Measurements from ENCODE around the gene HEATR1. TPM values are rescaled to one million over a fixed set of nuclear protein-coding genes. Genes with fewer than 3 reads are reported as not detected.
A peak's percentile ranks its signal among the peaks of the same experiment; 100 is the strongest.

Gene HEATR1
- total RNA-seq, 5 donors from 2014 or later (not counting 1 experiment from before 2014, with no cell fraction given): 42.3 to 49.8 (median 46.9) TPM

DNA sequence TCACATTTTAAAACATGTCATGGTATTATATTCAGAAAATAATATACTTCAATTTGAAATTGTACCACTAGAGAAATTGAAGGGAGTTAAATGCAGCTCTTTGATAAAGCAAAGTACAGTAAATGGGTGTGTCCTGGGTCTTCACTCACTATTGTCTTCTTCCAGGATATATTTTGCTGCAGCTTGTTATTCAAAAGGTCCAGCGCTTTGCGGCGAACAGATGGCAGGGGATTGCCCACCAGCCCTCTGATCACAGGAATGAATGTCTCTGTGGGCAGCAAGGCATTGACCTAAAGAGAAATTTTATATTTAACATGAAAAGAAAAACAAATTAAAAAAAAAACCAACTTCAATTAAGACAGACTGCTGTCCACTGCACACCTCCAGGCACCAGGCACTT, 45.5 kb downstream of the HEATR1 start:
- ATAC-seq (replicated peaks in 1 of 4) (no peak), DNase-seq (no peak)
- no peaks in the 10 kb centered on the region for H3K9me3 ChIP-seq
- Mint-ChIP-seq H3K36me3 (peaks cover 51% of the 10 kb centered on the region), H3K4me3 (no peak overlapping the region), H3K9me3 (no peaks in the 10 kb centered on the region), H3K4me1 (no peaks in the 10 kb centered on the region), H3K27ac (no peak overlapping the region), H3K27me3 (no peaks in the 10 kb centered on the region)
- no peak overlapping the region for H3K4me3 ChIP-seq (ENCODE audit: control insufficient read depth in 1 of 2, extremely low read depth in 1 of 2, low read length in 1 of 2)
- H3K4me1 ChIP-seq (ENCODE audit: control insufficient read depth in 1 of 2, extremely low read depth in 1 of 2, insufficient read depth in 2 of 2, low read length in 2 of 2): no peaks in the 10 kb centered on the region
- H3K27me3 ChIP-seq (replicated peaks in 1 of 2; ENCODE audit: control insufficient read depth in 2 of 2, extremely low read depth in 1 of 2, insufficient read depth in 2 of 2, low read length in 1 of 2): no peaks in the 10 kb centered on the region
- ChIA-PET CTCF (no interaction called here), POLR2A (interaction anchor here (0.6 kb wide), 3 partner anchors 9 to 68 kb away, joined by 3 to 5 read pairs (median 4); no protein-coding TSS in a partner anchor)
- peaks cover 16 to 85% of the 10 kb centered on the region in 2 donors for H3K36me3 ChIP-seq (ENCODE audit: control insufficient read depth in 2 of 2, extremely low read depth in 1 of 2, insufficient read depth in 1 of 2, low read length in 1 of 2)
- H3K27ac ChIP-seq (ENCODE audit: low read length): no peak overlapping the region
- no CpG with 5 or more reads among the region's 3 CpGs for WGBS (ENCODE audit: insufficient coverage)

DNA sequence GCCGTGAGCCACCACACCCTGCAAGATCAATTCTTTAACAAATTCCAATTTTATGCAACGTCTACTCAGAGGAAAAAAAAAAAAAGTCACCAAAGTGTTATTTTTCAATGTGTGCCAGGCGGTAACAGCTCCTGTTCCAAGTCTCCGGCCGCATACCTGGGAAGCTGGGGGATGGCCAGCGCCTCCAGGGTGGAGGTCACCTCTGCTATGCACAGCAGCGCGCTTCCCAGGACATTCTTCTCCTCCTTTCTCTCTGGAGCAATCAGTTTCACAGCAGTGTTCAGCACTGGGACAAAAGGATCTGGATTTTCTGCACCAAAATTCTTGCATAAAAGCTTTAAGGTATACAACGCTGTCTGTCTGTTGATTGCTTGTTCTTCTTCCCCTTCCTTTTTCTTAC, 46.2 kb downstream of the HEATR1 start:
- ChIA-PET CTCF (no interaction called here), POLR2A (interaction anchor here in 1 of 2 donors (0.6 to 0.7 kb wide), 3 partner anchors 9 to 1434 kb away, joined by 3 to 8 read pairs (median 5); no protein-coding TSS in a partner anchor)
- no peaks in the 10 kb centered on the region for H3K4me1 Mint-ChIP-seq
- Histone ChIP-seq H3K4me3 (ENCODE audit: control insufficient read depth in 1 of 2, extremely low read depth in 1 of 2, low read length in 1 of 2) (no peak overlapping the region), H3K4me1 (ENCODE audit: control insufficient read depth in 1 of 2, extremely low read depth in 1 of 2, insufficient read depth in 2 of 2, low read length in 2 of 2) (no peaks in the 10 kb centered on the region), H3K36me3 (ENCODE audit: control insufficient read depth in 2 of 2, extremely low read depth in 1 of 2, insufficient read depth in 1 of 2, low read length in 1 of 2) (peaks cover 16 to 85% of the 10 kb centered on the region in 2 donors), H3K27me3 (replicated peaks in 1 of 2; ENCODE audit: control insufficient read depth in 2 of 2, extremely low read depth in 1 of 2, insufficient read depth in 2 of 2, low read length in 1 of 2) (no peaks in the 10 kb centered on the region), H3K27ac (ENCODE audit: low read length) (no peak overlapping the region), H3K9me3 (no peaks in the 10 kb centered on the region)
- WGBS (ENCODE audit: insufficient coverage): 100% methylated on average over 8 of the region's 9 CpGs
- no peak overlapping the region for H3K27ac Mint-ChIP-seq
- ATAC-seq (replicated peaks in 1 of 4) (no peak), DNase-seq (no peak)
- no peaks in the 10 kb centered on the region for H3K27me3 Mint-ChIP-seq
- no peaks in the 10 kb centered on the region for H3K9me3 Mint-ChIP-seq
- peaks cover 56% of the 10 kb centered on the region for H3K36me3 Mint-ChIP-seq
- no peak overlapping the region for H3K4me3 Mint-ChIP-seq

DNA sequence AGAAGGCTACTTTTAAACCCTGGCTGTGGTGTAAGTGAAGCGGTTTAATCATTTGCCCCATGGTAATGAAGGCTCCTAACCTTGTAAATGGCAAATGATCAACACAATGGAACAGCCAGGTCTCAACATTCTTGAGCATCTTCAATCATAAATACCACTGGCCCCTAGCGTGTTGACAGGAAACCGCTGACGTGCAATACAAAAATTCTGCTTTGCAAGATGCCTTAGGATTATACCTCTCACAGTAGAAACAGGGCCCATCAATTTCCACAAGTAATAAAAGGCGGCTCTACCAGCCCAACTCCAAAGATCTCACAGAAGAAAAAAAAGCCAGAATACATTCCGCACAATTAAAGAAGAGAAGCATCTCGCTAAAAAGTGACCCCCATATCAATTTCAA, 47.7 kb downstream of the HEATR1 start:
- Histone ChIP-seq H3K4me1 (ENCODE audit: control insufficient read depth in 1 of 2, extremely low read depth in 1 of 2, insufficient read depth in 2 of 2, low read length in 2 of 2) (no peaks in the 10 kb centered on the region), H3K4me3 (ENCODE audit: control insufficient read depth in 1 of 2, extremely low read depth in 1 of 2, low read length in 1 of 2) (no peak overlapping the region), H3K27me3 (replicated peaks in 1 of 2; ENCODE audit: control insufficient read depth in 2 of 2, extremely low read depth in 1 of 2, insufficient read depth in 2 of 2, low read length in 1 of 2) (no peaks in the 10 kb centered on the region), H3K36me3 (ENCODE audit: control insufficient read depth in 2 of 2, extremely low read depth in 1 of 2, insufficient read depth in 1 of 2, low read length in 1 of 2) (peaks cover 18 to 86% of the 10 kb centered on the region in 2 donors), H3K9me3 (no peaks in the 10 kb centered on the region), H3K27ac (ENCODE audit: low read length) (no peak overlapping the region)
- Mint-ChIP-seq H3K4me1 (no peaks in the 10 kb centered on the region), H3K27me3 (no peaks in the 10 kb centered on the region), H3K4me3 (no peak overlapping the region), H3K9me3 (no peaks in the 10 kb centered on the region), H3K27ac (no peak overlapping the region), H3K36me3 (peaks cover 56% of the 10 kb centered on the region)
- DNase-seq (no peak), ATAC-seq (replicated peaks in 1 of 4) (no peak)
- 100% methylated on average over 3 of the region's 7 CpGs for WGBS (ENCODE audit: insufficient coverage)
- POLR2A ChIA-PET: no interaction called here
- CTCF ChIA-PET: no interaction called here

DNA sequence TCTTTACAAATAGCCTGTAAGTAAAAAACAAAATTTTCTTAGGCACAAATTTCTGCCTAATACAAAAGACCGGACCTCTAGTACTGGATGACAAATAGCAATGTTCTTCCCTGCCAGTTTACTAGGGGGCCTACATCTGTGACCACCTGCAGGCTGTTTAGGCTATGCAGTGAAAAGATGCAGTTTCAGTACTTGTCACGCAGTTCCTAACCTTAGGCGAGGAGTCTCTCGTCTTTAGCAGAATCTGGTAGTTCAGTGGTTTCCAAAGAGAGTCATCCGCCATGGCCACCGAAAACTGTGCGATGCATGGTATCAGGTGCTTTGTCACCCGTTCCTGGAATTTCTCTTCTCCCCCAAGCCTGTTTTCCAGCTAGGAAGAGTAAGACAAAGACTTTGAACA, 50.9 kb downstream of the HEATR1 start:
- H3K4me1 Mint-ChIP-seq: peaks cover 0 to 6% (median 0%) of the 10 kb centered on the region in 3 donors
- 85% methylated on average over 6 of the region's 8 CpGs for WGBS (ENCODE audit: insufficient coverage)

DNA sequence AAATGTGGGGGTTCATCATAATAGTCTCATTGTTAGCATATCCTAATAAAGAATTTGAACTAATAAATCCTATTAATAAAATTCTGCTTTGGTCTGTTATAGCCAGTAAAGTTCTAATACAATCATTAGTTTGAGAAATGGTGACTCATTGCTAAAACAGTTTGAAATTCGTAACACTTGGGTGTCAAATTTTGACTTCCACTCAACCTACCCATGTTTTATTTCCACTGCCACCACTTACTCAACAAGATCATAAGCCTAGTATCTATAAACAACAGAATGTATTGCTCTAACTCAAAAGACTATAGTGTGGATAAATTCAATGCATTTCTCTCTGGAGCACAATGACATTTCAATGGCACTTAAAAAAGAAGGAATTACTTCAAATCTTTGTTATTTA, 51.4 kb downstream of the HEATR1 start:
- H3K27ac Mint-ChIP-seq: no peak overlapping the region
- DNase-seq (no peak), ATAC-seq (replicated peaks in 1 of 4) (no peak)
- no CpG with 5 or more reads among the region's 1 CpG for WGBS (ENCODE audit: insufficient coverage)
- peaks cover 0 to 6% (median 0%) of the 10 kb centered on the region in 3 donors for H3K4me1 Mint-ChIP-seq
- POLR2A ChIA-PET: no interaction called here
- CTCF ChIA-PET: no interaction called here
- Histone ChIP-seq H3K27me3 (replicated peaks in 1 of 2; ENCODE audit: control insufficient read depth in 2 of 2, extremely low read depth in 1 of 2, insufficient read depth in 2 of 2, low read length in 1 of 2) (no peaks in the 10 kb centered on the region), H3K4me1 (ENCODE audit: control insufficient read depth in 1 of 2, extremely low read depth in 1 of 2, insufficient read depth in 2 of 2, low read length in 2 of 2) (no peaks in the 10 kb centered on the region), H3K9me3 (no peaks in the 10 kb centered on the region), H3K27ac (ENCODE audit: low read length) (no peak overlapping the region), H3K36me3 (ENCODE audit: control insufficient read depth in 2 of 2, extremely low read depth in 1 of 2, insufficient read depth in 1 of 2, low read length in 1 of 2) (peaks cover 13 to 90% of the 10 kb centered on the region in 2 donors), H3K4me3 (ENCODE audit: control insufficient read depth in 1 of 2, extremely low read depth in 1 of 2, low read length in 1 of 2) (no peak overlapping the region)
- no peak overlapping the region for H3K4me3 Mint-ChIP-seq
- no peaks in the 10 kb centered on the region for H3K27me3 Mint-ChIP-seq
- H3K9me3 Mint-ChIP-seq: no peaks in the 10 kb centered on the region
- peaks cover 67% of the 10 kb centered on the region for H3K36me3 Mint-ChIP-seq

More for the DNA sequence above, 50.9 kb downstream of the HEATR1 start:
- peaks cover 67% of the 10 kb centered on the region for H3K36me3 Mint-ChIP-seq
- no peaks in the 10 kb centered on the region for H3K27me3 ChIP-seq (replicated peaks in 1 of 2; ENCODE audit: control insufficient read depth in 2 of 2, extremely low read depth in 1 of 2, insufficient read depth in 2 of 2, low read length in 1 of 2)
- H3K27me3 Mint-ChIP-seq: no peaks in the 10 kb centered on the region
- no peak overlapping the region for H3K4me3 Mint-ChIP-seq
- ChIA-PET CTCF (no interaction called here), POLR2A (no interaction called here)
- H3K4me1 ChIP-seq (ENCODE audit: control insufficient read depth in 1 of 2, extremely low read depth in 1 of 2, insufficient read depth in 2 of 2, low read length in 2 of 2): no peaks in the 10 kb centered on the region
- H3K27ac ChIP-seq (ENCODE audit: low read length): no peak overlapping the region
- no peaks in the 10 kb centered on the region for H3K9me3 Mint-ChIP-seq
- ATAC-seq (replicated peaks in 1 of 4) (no peak), DNase-seq (no peak)
- no peaks in the 10 kb centered on the region for H3K9me3 ChIP-seq
- H3K36me3 ChIP-seq (ENCODE audit: control insufficient read depth in 2 of 2, extremely low read depth in 1 of 2, insufficient read depth in 1 of 2, low read length in 1 of 2): peaks cover 13 to 90% of the 10 kb centered on the region in 2 donors
- no peak overlapping the region for H3K27ac Mint-ChIP-seq
- H3K4me3 ChIP-seq (ENCODE audit: control insufficient read depth in 1 of 2, extremely low read depth in 1 of 2, low read length in 1 of 2): no peak overlapping the region

DNA sequence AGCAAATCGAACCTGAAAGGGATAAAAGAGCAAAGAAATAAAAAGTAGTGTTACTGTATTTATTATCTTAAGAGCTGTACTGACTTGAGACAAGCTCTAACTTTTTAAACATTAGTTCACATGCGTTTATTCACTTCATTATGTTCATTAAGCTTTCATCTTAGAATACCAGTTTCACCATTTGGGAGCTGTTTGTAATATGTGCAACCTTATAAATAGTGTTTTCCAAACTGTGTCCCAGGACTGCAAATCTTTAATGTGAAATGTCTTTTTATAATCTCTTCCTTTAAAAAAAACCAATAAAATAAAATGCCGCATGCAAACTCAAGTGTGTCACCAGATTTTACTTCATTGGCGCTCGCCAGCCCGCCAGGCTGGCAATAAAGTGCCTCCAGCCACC, 52.2 kb downstream of the HEATR1 start:
- DNase-seq: no peak
- ATAC-seq (replicated peaks in 1 of 4): no peak
- H3K27me3 ChIP-seq (replicated peaks in 1 of 2; ENCODE audit: control insufficient read depth in 2 of 2, extremely low read depth in 1 of 2, insufficient read depth in 2 of 2, low read length in 1 of 2): no peaks in the 10 kb centered on the region
- peaks cover 10 to 90% of the 10 kb centered on the region in 2 donors for H3K36me3 ChIP-seq (ENCODE audit: control insufficient read depth in 2 of 2, extremely low read depth in 1 of 2, insufficient read depth in 1 of 2, low read length in 1 of 2)
- POLR2A ChIA-PET: no interaction called here
- Mint-ChIP-seq H3K9me3 (no peaks in the 10 kb centered on the region), H3K27ac (peak overlapping the region; percentile 11 to 20), H3K36me3 (peaks cover 73% of the 10 kb centered on the region), H3K4me3 (no peak overlapping the region), H3K4me1 (peaks cover 0 to 6% (median under 1%) of the 10 kb centered on the region in 3 donors), H3K27me3 (no peaks in the 10 kb centered on the region)
- WGBS (ENCODE audit: insufficient coverage): 100% methylated on average over 2 of the region's 6 CpGs
- no peaks in the 10 kb centered on the region for H3K4me1 ChIP-seq (ENCODE audit: control insufficient read depth in 1 of 2, extremely low read depth in 1 of 2, insufficient read depth in 2 of 2, low read length in 2 of 2)
- CTCF ChIA-PET: interaction anchor here in 1 of 2 donors (0.6 kb wide), 1 partner anchor 453 kb away, joined by 4 read pairs; no protein-coding TSS in a partner anchor
- no peaks in the 10 kb centered on the region for H3K9me3 ChIP-seq
- H3K4me3 ChIP-seq (ENCODE audit: control insufficient read depth in 1 of 2, extremely low read depth in 1 of 2, low read length in 1 of 2): no peak overlapping the region
- H3K27ac ChIP-seq (ENCODE audit: low read length): no peak overlapping the region

Data from T-cell (primary cell).